Measurements from ENCODE around the gene MEFV. TPM values are rescaled to one million over a fixed set of nuclear protein-coding genes. Genes with fewer than 3 reads are reported as not detected.

The MEFV gene
- total and polyA plus RNA-seq, 2 of the 13 experiments (the other 11 are each of a cell fraction or from before 2014, with no cell fraction given): 0.22 TPM; not detected in 1

DNA sequence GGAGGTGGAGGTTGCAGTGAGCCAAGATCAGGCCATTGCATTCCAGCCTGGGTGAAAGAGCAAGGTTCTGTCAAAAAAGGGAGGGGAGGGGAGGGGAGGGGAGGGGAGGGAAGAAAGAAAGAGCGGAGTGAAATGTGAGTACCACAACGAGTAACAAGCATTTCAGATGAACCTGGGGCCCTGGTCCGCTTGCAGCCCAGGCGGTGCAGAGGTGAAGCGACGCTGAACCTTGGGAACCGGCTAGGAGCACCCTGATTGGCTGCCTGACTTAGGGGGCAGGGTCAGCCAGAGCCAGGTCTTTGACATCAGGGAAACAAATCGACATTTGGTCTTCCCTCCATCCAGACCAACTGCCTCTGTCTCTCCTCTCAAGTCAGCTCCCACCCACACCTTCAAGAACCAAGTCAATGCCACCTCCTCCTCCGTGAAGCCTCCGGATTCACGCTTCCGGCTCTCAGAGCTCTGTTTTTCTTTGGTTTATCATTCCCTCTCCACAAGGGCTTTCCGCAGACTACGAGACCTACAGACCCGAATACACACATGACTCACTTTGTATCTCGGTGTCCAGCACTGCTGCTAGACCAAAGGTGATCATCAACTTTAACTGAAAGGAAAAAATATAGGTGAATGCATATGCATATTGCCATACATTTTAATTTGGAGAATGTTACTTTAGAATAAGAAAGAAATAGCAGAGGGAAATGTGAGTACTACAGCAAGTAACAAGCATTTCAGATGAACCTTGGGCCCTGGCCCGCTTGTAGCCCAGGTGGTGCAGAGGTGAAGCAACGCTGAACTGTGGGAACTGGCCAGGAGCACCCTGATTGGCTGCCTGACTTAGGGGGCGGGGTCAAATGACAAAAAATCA lies 49.1 kb downstream of the MEFV start (continued):
- TF ChIP-seq, protein P1, sequence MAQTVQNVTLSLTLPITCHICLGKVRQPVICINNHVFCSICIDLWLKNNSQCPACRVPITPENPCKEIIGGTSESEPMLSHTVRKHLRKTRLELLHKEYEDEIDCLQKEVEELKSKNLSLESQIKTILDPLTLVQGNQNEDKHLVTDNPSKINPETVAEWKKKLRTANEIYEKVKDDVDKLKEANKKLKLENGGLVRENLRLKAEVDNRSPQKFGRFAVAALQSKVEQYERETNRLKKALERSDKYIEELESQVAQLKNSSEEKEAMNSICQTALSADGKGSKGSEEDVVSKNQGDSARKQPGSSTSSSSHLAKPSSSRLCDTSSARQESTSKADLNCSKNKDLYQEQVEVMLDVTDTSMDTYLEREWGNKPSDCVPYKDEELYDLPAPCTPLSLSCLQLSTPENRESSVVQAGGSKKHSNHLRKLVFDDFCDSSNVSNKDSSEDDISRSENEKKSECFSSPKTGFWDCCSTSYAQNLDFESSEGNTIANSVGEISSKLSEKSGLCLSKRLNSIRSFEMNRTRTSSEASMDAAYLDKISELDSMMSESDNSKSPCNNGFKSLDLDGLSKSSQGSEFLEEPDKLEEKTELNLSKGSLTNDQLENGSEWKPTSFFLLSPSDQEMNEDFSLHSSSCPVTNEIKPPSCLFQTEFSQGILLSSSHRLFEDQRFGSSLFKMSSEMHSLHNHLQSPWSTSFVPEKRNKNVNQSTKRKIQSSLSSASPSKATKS (CRISPR knock-in tag; IDR thresholded peaks at IDR 0.05): no peak
- TF ChIP-seq, protein P2, sequence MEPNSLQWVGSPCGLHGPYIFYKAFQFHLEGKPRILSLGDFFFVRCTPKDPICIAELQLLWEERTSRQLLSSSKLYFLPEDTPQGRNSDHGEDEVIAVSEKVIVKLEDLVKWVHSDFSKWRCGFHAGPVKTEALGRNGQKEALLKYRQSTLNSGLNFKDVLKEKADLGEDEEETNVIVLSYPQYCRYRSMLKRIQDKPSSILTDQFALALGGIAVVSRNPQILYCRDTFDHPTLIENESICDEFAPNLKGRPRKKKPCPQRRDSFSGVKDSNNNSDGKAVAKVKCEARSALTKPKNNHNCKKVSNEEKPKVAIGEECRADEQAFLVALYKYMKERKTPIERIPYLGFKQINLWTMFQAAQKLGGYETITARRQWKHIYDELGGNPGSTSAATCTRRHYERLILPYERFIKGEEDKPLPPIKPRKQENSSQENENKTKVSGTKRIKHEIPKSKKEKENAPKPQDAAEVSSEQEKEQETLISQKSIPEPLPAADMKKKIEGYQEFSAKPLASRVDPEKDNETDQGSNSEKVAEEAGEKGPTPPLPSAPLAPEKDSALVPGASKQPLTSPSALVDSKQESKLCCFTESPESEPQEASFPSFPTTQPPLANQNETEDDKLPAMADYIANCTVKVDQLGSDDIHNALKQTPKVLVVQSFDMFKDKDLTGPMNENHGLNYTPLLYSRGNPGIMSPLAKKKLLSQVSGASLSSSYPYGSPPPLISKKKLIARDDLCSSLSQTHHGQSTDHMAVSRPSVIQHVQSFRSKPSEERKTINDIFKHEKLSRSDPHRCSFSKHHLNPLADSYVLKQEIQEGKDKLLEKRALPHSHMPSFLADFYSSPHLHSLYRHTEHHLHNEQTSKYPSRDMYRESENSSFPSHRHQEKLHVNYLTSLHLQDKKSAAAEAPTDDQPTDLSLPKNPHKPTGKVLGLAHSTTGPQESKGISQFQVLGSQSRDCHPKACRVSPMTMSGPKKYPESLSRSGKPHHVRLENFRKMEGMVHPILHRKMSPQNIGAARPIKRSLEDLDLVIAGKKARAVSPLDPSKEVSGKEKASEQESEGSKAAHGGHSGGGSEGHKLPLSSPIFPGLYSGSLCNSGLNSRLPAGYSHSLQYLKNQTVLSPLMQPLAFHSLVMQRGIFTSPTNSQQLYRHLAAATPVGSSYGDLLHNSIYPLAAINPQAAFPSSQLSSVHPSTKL (CRISPR knock-in tag; IDR thresholded peaks at IDR 0.05): 0 out of 2 replicates have a peak, but pooled peaks have one; percentile 29
- no peak for TF ChIP-seq NFKB2 (CRISPR knock-in tag; IDR thresholded peaks at IDR 0.05; ENCODE audit: borderline replicate concordance)
- TF ChIP-seq, protein P3, sequence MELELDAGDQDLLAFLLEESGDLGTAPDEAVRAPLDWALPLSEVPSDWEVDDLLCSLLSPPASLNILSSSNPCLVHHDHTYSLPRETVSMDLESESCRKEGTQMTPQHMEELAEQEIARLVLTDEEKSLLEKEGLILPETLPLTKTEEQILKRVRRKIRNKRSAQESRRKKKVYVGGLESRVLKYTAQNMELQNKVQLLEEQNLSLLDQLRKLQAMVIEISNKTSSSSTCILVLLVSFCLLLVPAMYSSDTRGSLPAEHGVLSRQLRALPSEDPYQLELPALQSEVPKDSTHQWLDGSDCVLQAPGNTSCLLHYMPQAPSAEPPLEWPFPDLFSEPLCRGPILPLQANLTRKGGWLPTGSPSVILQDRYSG (CRISPR knock-in tag; IDR thresholded peaks at IDR 0.05): no peak
- no peak for TF ChIP-seq ZFP82 (CRISPR knock-in tag; IDR thresholded peaks at IDR 0.05; ENCODE audit: borderline replicate concordance)
- TF ChIP-seq, protein P4, sequence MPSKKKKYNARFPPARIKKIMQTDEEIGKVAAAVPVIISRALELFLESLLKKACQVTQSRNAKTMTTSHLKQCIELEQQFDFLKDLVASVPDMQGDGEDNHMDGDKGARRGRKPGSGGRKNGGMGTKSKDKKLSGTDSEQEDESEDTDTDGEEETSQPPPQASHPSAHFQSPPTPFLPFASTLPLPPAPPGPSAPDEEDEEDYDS (CRISPR knock-in tag; IDR thresholded peaks at IDR 0.05): peak; percentile 29; the same call in 1 of the 2 replicates
- TF ChIP-seq PCBP2 (optimal IDR thresholded peaks at IDR 0.05; ENCODE audit: low read depth, low read length, poor library complexity, severe bottlenecking): peak; percentile 93
- no peak for TF ChIP-seq EP300 (IDR thresholded peaks at IDR 0.05; ENCODE audit: low read depth in 2 of 2, low read length in 2 of 2)
- 0 out of 2 replicates have a peak, but pooled peaks have one; percentile 38 for TF ChIP-seq EP300 (CRISPR knock-in tag; IDR thresholded peaks at IDR 0.05; ENCODE audit: borderline replicate concordance)
- 0 out of 2 replicates have a peak, but pooled peaks have one; percentile 36 for TF ChIP-seq CCDC6 (CRISPR knock-in tag; IDR thresholded peaks at IDR 0.05)
- TF ChIP-seq SNAPC2 (CRISPR knock-in tag; IDR thresholded peaks at IDR 0.05): 0 out of 2 replicates have a peak, but pooled peaks have one; percentile 35
- TF ChIP-seq ZNF12 (CRISPR knock-in tag; IDR thresholded peaks at IDR 0.05): no peak
- peak; percentile 30; the same call in 1 of the 2 replicates for TF ChIP-seq ZNF746 (CRISPR knock-in tag; IDR thresholded peaks at IDR 0.05)
- peak; percentile 31 for TF ChIP-seq ZFY (CRISPR knock-in tag; IDR thresholded peaks at IDR 0.05)
- TF ChIP-seq RFX3 (CRISPR knock-in tag; IDR thresholded peaks at IDR 0.05): no peak
- 0 out of 2 replicates have a peak, but pooled peaks have one; percentile 52 for TF ChIP-seq SMYD3 (CRISPR knock-in tag; IDR thresholded peaks at IDR 0.05)
- peak; percentile 45; the same call in 1 of the 2 replicates for TF ChIP-seq MXD4 (CRISPR knock-in tag; IDR thresholded peaks at IDR 0.05)
- TF ChIP-seq CEBPB (IDR thresholded peaks at IDR 0.05; ENCODE audit: borderline replicate concordance, low read depth, low read length): peak; percentile 89
- TF ChIP-seq, protein P5, sequence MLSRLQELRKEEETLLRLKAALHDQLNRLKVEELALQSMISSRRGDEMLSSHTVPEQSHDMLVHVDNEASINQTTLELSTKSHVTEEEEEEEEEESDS (CRISPR knock-in tag; IDR thresholded peaks at IDR 0.05; ENCODE audit: borderline replicate concordance): 0 out of 2 replicates have a peak, but pooled peaks have one; percentile 28
- 0 out of 2 replicates have a peak, but pooled peaks have one; percentile 47 for TF ChIP-seq TOPORS (CRISPR knock-in tag; IDR thresholded peaks at IDR 0.05)
- 0 out of 2 replicates have a peak, but pooled peaks have one; percentile 15 for TF ChIP-seq KAT8 (CRISPR knock-in tag; IDR thresholded peaks at IDR 0.05)
